ENCODE results near the gene CRPPA. TPM values are rescaled to one million over a fixed set of nuclear protein-coding genes. Genes with fewer than 3 reads are reported as not detected.

The CRPPA gene
- total RNA-seq, 1 experiment from 2014 or later = 0.45 TPM

GRCh38 chr7:16416289-16417282, 4.8 kb downstream of the CRPPA start:
- DNase-seq = no peak
- no peaks in the 10 kb centered on the region for H3K36me3 ChIP-seq (replicated peaks; ENCODE audit: control insufficient read depth, insufficient read depth, low read length)
- H3K4me3 ChIP-seq (ENCODE audit: insufficient read depth, low read depth, low read length) = no peak overlapping the region
- peaks cover 7% of the 10 kb centered on the region; the same call in 1 of the 2 replicates for H3K27me3 ChIP-seq (ENCODE audit: control insufficient read depth, insufficient read depth, low read length)

GRCh38 chr7:16412274-16413254, 8.8 kb downstream of the CRPPA start:
- Histone ChIP-seq H3K4me3 (ENCODE audit: insufficient read depth, low read depth, low read length) (no peak overlapping the region), H3K36me3 (replicated peaks; ENCODE audit: control insufficient read depth, insufficient read depth, low read length) (no peaks in the 10 kb centered on the region), H3K27me3 (ENCODE audit: control insufficient read depth, insufficient read depth, low read length) (no peaks in the 10 kb centered on the region)
- DNase-seq = no peak

DNA sequence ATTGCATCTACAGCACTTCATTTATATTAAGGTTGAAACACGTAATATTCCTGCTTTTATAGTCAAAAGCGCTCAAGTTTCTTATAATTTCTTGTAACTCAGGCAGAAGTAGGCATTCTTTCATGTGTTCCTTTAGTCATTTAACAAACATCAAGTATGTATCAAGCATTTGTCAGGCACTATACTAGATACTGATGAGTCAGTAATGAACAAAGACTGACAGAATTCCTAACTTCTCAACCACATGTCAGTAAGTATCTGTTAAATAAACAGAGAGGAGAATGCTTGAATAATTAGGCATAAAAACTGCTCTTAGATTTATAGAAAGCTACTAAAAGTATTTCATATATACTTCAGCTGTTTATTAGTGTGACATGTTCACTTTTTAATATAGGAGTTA, 9.9 kb downstream of the CRPPA start:
- H3K4me3 ChIP-seq (ENCODE audit: insufficient read depth, low read depth, low read length) = no peak overlapping the region
- no peaks in the 10 kb centered on the region for H3K36me3 ChIP-seq (replicated peaks; ENCODE audit: control insufficient read depth, insufficient read depth, low read length)
- H3K27me3 ChIP-seq (ENCODE audit: control insufficient read depth, insufficient read depth, low read length) = no peaks in the 10 kb centered on the region
- DNase-seq = no peak

- H3K27me3 ChIP-seq (ENCODE audit: control insufficient read depth, insufficient read depth, low read length) = no peaks in the 10 kb centered on the region
- no peak overlapping the region for H3K4me3 ChIP-seq (ENCODE audit: insufficient read depth, low read depth, low read length)
- H3K36me3 ChIP-seq (replicated peaks; ENCODE audit: control insufficient read depth, insufficient read depth, low read length) = no peaks in the 10 kb centered on the region
- no peak for DNase-seq
These were observed 11.6 kb downstream of the CRPPA start for GRCh38 chr7:16409777-16410176.

- no peak for DNase-seq
- no peak overlapping the region for H3K4me3 ChIP-seq (ENCODE audit: insufficient read depth, low read depth, low read length)
- no peaks in the 10 kb centered on the region for H3K36me3 ChIP-seq (replicated peaks; ENCODE audit: control insufficient read depth, insufficient read depth, low read length)
- no peaks in the 10 kb centered on the region for H3K27me3 ChIP-seq (ENCODE audit: control insufficient read depth, insufficient read depth, low read length)
These were observed 16.7 kb downstream of the CRPPA start for GRCh38 chr7:16404636-16405035.

GRCh38 chr7:16403475-16403874, 17.9 kb downstream of the CRPPA start:
- no peak for DNase-seq
- Histone ChIP-seq H3K36me3 (replicated peaks; ENCODE audit: control insufficient read depth, insufficient read depth, low read length) (no peaks in the 10 kb centered on the region), H3K27me3 (ENCODE audit: control insufficient read depth, insufficient read depth, low read length) (no peaks in the 10 kb centered on the region), H3K4me3 (ENCODE audit: insufficient read depth, low read depth, low read length) (no peak overlapping the region)

- Histone ChIP-seq H3K27me3 (ENCODE audit: control insufficient read depth, insufficient read depth, low read length) (no peaks in the 10 kb centered on the region), H3K4me3 (ENCODE audit: insufficient read depth, low read depth, low read length) (no peak overlapping the region), H3K36me3 (replicated peaks; ENCODE audit: control insufficient read depth, insufficient read depth, low read length) (no peaks in the 10 kb centered on the region)
- no peak for DNase-seq
These were observed 18.4 kb downstream of the CRPPA start for GRCh38 chr7:16402940-16403339.

DNA sequence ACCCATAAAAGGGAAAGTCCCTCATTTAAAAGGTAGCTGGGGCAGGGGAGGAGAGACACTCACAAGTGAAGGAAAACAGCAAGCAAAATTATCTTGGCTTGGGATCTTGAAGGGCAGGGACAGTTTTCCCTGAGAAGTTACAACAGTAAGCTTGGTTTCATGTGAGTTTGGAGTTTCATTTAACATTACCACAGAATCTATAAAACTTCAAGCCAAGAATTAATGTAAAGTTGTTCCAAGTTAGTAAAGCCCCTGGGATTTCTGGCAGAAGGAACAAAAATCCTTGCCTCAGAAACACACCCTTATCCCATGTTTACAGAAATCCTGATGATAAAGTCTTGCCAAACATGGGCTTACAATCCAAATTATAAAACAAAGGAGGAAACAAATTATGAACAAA, 19.2 kb downstream of the CRPPA start:
- Histone ChIP-seq H3K4me3 (ENCODE audit: insufficient read depth, low read depth, low read length) (no peak overlapping the region), H3K27me3 (ENCODE audit: control insufficient read depth, insufficient read depth, low read length) (no peaks in the 10 kb centered on the region), H3K36me3 (replicated peaks; ENCODE audit: control insufficient read depth, insufficient read depth, low read length) (no peaks in the 10 kb centered on the region)
- no peak for DNase-seq

- no peak for DNase-seq
- H3K4me3 ChIP-seq (ENCODE audit: insufficient read depth, low read depth, low read length) = no peak overlapping the region
- no peaks in the 10 kb centered on the region for H3K27me3 ChIP-seq (ENCODE audit: control insufficient read depth, insufficient read depth, low read length)
These were observed 20.5 kb downstream of the CRPPA start for GRCh38 chr7:16400893-16401275.

GRCh38 chr7:16399916-16400892, 21.1 kb downstream of the CRPPA start:
- no peak for DNase-seq
- no peaks in the 10 kb centered on the region for H3K27me3 ChIP-seq (ENCODE audit: control insufficient read depth, insufficient read depth, low read length)
- H3K36me3 ChIP-seq (replicated peaks; ENCODE audit: control insufficient read depth, insufficient read depth, low read length) = no peaks in the 10 kb centered on the region
- no peak overlapping the region for H3K4me3 ChIP-seq (ENCODE audit: insufficient read depth, low read depth, low read length)

More at GRCh38 chr7:16400893-16401275, 20.5 kb downstream of the CRPPA start:
- H3K36me3 ChIP-seq (replicated peaks; ENCODE audit: control insufficient read depth, insufficient read depth, low read length) = no peaks in the 10 kb centered on the region

DNA sequence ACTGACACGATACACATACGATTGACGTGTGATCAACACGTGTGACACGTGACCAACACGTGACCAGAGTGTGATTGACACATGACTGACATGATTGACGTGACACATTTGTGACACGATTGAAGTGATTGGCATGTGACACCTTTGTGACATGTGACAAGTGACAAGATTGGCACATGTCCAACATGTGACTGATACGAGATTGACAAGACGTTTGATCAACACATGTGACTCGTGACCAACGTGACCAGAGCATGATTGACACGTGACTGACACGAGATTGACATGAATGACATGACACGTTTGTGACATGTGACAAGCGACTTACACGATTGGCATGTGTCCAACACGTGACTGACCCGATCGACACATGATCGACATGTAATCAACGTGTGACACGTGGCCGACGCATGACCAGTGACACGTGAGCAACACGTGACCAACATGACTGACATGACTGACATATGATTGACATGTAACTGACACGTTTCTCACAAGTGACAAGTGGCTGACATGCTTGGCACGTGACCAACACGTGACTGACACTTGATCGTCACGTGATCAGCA, 22.0 kb downstream of the CRPPA start:
- Histone ChIP-seq H3K27me3 (ENCODE audit: control insufficient read depth, insufficient read depth, low read length) (no peaks in the 10 kb centered on the region), H3K4me3 (ENCODE audit: insufficient read depth, low read depth, low read length) (no peak overlapping the region), H3K36me3 (replicated peaks; ENCODE audit: control insufficient read depth, insufficient read depth, low read length) (no peaks in the 10 kb centered on the region)
- DNase-seq = no peak

- DNase-seq = no peak
- H3K27me3 ChIP-seq (ENCODE audit: control insufficient read depth, insufficient read depth, low read length) = no peaks in the 10 kb centered on the region
- no peak overlapping the region for H3K4me3 ChIP-seq (ENCODE audit: insufficient read depth, low read depth, low read length)
These were observed 23.0 kb downstream of the CRPPA start for GRCh38 chr7:16398146-16399017.

More at GRCh38 chr7:16398146-16399017, 23.0 kb downstream of the CRPPA start:
- no peaks in the 10 kb centered on the region for H3K36me3 ChIP-seq (replicated peaks; ENCODE audit: control insufficient read depth, insufficient read depth, low read length)
